ENCODE measurements around the gene CPEB4.

The CPEB4 gene

DNA sequence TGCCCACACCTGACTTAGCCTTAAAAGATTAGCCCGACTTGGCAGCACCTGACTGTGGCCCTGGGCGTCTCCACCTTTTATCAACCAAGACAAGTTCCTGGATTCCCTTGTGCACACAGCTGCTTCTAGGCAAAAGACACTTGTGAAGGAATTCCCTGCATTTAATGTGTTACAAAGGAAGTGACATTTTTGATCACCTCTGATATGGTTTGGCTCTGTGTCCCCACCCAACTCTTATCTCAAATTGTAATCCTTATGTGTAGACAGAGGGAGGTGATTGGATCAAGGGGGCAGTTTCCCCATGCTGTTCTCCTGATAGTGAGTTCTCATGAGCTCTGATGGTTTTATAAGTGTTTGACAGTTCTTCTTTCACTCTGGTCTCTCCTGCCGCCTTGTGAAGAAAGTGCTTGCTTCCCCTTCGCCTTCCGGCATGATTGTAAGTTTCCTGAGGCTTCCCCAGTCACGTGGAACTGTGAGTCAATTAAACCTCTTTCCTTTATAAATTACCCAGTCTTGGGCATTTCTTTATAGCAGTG, 2.6 kb upstream of the CPEB4 start:
- no peak for DNase-seq

DNA sequence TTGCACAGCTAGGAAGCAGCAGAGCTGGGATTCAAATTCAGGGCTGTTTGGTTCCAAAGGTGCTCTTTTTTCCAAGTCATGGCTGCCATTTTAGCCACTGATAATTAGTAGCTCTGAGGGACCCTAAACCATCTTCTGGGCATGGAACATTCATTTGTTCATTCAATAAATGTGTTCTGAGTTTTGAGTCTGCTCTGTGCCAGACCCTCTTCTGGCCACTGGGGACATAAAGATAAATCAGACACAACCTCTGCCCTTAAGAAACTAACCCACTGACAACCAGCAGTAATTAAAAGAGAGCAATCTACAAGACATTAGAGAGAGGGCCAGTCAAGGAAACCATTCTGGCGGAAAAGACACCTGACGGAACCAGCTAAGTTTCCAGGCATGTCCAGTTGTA, 2.0 kb upstream of the CPEB4 start:
- no peak for DNase-seq

DNA sequence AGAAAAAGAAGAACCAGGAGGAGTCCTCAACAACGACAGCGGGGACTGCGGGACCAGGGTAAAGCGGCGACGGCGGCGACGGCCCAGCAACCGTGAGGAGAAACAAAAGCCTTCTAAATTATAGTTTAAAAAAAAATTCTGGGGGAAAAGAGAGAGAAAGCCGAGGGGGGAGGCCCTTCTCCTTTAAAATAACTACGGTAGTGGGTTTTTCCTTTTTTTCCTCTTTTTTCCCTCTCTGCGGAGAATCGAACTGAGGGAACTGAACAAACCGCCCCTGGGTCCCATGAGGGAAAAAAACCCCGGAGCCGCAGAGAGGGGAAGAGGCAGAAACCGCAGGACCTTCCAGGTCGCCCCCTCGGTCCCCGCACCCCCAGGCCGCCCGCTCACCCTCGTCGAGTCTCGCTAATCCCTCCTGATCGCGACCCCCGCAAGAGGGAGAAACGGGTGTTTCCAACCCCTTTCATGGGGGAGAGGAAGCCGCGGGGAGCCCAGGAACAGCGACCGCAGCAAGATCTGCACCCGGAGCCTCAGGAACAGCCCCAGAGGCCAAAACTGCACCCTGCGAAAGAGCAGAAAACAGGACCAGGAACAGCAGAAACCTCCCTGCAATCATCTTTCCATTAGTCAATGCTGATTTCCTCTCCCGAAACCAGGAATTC, 453 bp downstream of the CPEB4 start:
- no peak for DNase-seq

DNA sequence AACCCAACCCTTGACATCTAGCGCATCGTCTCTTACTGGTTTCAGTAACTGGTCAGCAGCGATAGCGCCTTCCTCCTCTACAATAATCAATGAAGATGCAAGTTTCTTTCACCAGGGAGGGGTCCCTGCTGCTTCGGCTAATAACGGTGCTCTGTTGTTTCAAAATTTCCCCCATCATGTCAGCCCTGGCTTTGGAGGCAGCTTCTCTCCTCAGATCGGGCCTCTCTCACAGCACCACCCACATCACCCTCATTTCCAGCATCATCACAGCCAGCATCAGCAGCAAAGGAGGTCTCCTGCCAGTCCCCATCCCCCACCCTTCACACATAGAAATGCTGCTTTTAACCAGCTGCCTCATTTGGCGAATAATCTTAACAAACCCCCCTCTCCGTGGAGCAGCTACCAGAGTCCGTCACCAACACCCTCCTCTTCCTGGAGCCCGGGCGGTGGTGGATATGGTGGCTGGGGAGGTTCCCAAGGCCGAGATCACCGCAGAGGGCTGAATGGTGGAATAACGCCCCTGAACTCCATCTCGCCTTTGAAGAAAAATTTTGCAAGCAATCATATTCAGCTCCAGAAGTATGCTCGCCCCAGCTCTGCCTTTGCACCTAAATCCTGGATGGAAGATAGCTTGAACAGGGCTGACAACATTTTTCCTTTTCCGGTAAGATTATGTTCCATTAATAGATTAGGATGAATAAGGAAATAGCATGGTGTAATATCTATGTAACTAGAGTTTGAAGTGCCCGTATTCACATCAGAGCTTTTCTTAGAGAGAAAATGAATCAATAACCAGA, 2.2 kb downstream of the CPEB4 start:
- DNase-seq, result no peak

DNA sequence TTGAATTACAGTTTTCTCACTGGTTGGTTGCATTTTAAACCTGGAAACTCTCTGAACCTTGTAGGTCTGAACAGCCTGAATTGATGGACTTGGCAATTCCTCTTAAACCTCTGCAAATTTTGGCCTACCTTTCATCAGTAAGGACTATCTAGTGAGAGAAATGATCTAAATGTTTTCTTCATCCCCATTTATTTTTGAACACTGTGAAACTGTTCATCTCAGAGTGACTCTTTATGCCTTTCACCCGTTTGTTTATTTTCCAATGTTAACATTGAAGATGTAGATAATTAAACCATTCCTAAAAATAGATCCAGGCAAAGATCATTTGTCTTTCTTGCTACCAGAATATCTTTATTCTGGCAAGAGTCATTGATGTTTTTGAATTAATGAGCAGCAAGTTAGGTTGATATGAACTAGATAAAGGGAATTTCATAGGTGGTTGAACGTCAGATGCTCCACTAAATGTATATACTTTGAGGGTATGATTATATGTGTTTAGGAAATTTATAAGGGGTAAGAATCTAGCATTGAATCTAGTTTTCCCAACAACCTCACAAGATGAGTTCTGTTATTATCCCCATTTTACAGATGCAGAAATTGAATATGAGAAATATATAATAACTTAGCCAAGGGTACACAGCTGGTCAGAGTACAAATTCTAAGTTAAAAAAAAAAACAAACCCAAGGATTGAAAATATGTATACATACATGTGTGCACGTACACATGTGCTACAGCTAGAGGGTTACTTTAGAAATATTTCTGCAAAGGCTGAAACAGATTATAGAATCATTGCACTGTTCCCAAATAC, 3.4 kb downstream of the CPEB4 start:
- no peak for DNase-seq

DNA sequence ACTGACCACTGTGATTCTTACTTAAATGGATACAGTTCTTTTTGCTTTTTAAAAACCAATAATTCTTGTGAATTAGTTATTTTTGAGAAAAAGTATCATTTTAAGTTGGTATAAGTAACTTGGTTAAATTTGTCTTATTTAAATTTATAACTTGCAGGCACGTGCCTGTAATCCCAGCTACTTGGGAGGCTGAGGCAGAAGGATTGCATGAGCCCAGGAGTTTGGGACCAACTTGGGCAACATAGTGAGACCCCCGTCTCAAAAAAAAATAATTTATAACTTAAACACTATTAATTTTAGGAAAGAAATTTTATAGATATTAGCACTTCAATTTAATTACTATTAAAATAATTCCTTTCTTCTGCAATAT, 5.0 kb downstream of the CPEB4 start:
- no peak for DNase-seq

DNA sequence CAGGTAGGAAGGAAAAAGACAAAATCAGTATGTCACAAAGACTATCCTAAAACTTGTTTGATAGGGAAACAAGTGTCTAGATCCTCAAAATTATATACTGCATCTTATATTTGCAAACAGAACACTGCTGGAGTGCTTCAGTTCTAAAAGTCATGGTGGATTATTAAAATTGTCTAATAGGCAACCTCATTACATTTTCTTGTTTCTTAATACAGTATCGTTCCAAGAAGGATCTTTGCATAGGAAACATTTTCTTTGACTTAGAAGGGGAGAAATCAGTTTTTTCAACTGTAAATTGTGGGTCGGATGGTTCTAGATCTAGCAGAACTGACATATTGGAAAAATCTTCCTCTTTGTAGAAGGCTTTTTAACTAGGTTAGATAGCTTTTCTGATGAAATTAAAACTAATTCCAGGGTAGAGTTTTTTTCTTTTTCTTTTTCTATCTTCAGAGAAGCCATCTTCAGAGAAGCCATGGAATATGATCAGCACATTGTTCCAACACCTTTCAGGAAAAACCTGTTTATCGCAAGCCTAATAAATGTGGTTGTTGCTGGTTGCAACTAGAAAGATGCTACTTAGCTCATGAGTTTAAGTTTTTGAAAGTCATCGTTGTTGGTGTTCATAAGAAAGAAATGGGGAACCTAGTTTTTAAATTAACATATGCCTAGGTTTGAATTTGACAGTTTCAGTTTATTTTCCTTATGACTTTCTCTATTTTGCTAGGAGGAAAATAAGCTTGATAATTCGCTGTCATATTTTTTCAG, 7.4 kb downstream of the CPEB4 start:
- DNase-seq, result no peak

DNA sequence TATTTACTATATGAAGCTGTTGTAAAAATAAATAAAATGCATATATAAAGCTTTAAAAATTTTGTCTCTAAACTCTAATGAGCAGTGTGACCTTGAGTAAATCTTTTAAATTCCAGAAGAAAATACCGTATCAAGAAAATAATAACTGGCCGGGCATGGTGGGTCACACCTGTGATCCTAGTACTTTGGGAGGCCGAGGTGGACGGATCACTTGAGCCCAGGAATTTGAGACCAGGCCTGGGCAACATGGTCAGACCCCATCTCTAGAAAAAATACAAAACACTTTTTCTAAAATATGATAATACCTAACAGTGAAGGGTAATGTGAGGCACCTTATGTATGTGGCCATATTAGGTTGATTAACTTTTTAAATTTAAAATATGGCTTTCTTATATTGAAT, 8.5 kb downstream of the CPEB4 start:
- no peak for DNase-seq

DNA sequence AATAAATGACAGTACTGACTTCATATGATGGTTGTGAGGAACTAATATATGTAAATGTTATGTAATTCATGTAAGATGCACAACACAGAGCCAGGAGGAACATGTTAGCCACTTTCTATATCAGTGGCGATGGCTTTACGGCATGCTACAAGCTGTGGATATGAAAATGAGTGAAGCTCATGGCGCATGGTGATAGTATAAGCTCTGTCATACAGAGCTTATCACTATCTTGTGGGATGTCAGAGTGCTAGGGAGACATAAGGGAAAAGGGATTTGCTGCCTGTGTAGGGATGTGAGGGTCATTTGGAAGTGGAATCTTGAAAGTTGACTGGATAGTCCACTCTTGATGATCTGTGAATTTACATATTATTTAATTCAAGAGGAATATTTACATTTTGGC, 13.6 kb downstream of the CPEB4 start:
- DNase-seq, result no peak

DNA sequence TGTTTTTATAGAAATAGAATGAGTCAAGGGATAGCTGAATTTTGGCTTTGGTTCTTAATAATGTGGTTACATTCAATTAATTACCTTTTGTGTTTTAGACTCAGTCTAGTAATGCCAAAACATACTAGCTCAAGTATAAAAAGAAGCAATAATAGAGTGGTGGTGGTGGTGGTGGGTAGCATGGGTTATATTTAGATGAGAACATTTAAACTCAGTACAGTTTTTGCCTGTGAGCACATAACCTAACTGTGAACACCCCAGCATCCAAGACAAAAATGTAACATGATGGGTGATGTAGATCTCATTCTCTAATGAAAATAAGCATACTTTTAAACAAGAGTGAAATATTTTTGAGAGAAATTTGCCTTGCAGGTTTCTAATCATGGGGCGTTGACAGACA, 14.2 kb downstream of the CPEB4 start:
- DNase-seq, result no peak

DNA sequence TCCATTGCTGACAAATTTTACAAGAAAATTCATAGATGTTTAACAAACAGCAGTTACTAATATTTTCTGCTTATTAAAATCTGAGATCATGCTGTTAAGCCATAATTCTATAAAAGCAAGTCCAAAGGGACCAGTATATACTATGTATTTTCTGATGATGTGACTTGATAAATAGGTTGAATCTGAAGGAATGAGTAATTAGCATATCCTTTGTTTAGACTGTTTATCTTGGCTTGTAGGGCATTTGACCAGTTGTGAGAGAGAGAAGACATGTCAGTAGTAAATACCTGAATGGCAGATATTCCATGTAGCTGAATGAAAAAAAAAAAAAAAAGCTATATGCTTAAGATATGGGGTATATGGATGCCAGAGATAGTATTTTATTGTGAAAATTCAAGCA, 14.6 kb downstream of the CPEB4 start:
- DNase-seq, result no peak

DNA sequence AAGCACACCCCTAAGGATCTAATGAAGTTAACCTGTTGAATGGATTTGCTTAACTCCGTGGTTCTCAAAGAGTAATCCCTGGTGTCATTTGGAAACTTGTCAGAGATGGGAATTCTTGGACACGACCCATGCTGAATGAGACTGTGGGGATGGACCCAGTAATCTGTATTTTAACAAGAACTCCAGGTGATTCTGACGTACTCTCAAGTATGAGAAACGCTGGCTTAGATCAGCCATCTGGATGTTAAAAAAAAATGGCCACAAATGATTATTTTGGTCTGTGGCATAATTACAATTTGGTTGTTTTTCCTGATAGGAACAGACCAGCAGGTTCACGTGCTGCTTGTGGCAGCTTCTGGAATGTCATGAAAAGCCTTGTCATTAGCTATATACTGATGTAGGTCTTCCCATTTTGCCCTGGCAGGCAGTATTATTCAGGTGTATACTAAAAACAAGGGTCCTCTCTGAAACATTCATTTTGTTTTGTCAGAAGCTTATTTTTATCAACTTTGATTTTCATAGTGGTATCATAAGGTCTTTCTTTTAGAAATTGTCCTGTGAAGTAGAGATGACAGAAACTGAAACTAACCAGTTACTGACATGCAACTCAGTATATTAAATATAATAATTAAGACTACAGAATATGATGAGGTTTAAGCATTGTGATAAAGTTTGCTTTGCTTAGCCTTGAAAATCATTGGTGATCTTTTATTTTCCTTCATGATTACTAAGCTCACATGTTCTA, 15.4 kb downstream of the CPEB4 start:
- DNase-seq, result no peak

DNA sequence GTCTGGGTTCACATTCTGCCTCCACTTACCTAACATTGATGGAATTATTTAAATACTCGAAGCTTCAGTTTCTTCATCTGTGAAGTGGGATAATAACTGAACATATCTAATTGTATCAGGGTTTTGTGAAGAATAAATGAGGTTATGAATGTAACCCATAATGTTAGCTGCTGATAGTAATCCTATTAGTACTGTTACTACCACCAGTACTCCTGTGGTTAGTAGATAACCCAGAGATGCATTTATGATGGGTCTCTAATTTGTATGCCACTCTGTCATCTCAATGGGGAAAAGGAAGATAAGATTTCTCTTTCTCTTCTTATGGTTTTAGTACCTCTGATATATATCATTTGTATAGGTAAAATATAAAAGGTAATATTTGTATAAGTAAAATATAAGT, 16.0 kb downstream of the CPEB4 start:
- no peak for DNase-seq

DNA sequence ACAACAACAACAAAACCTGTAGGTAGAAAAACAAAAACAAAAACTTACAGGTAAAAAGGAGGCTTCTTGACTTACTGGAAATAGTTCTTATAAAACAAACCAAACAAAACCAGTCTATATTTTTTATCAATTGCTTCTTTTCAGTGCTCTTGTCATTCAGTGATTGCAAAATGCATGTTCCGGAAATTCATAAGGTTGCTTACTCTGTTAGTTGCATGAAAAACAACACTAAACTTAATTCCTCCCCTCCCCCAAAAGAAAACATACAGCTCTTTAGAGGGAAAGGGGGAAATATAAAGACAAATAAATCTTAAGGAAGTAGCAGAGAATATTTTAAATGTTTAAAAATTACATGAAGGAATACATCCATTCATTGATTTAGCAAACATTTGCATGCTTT, 19.1 kb downstream of the CPEB4 start:
- no peak for DNase-seq

DNA sequence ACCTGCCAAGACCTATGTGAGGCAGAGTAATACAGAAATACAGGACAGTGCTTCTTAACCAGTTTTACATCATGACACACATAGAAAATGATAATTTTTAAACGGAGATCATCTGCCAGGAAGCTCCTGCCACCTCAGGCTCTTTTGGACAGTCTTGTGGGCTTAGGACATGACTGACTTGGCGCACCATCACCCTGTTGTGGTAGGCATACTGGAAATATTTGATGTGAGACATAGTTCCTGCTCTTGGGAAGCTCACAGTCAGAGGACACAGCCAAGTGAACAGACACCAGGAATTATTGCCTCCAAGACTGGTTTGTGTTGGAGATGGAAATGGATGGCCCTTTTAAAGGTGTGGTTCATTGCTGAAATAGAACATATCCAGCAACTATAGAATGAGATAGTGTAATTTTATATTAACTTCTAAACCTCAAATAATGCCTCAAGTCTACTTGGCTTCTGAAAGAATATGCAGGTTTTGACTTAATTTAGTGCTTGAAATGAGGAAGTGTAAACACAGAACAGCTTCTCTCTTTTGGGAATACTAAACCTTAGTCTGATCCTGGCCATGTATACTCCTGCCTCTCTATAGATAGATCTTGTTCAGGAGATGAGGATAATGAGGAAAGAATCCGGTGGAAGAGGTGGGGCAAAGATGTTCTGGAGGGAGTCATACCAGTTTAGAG, 19.7 kb downstream of the CPEB4 start:
- no peak for DNase-seq

DNA sequence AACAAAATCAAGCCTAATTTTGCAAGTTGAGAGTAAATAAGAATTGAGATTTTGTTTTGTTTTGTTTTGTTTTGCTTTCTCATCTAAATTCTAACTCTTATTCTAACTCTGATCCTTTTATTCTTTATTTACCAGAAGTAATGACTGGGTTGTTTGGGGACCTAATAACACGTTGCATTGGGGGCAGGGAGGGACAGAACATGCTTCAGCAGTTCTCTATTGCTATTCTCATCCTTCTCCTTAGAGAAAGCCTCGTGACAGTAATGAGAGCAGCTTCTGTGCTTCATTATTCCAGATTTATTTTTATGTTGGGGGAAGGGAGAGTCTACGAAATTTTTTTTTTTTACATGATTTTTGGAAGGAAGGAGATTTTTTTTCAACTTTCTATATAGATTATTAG, 21.1 kb downstream of the CPEB4 start:
- no peak for DNase-seq

DNA sequence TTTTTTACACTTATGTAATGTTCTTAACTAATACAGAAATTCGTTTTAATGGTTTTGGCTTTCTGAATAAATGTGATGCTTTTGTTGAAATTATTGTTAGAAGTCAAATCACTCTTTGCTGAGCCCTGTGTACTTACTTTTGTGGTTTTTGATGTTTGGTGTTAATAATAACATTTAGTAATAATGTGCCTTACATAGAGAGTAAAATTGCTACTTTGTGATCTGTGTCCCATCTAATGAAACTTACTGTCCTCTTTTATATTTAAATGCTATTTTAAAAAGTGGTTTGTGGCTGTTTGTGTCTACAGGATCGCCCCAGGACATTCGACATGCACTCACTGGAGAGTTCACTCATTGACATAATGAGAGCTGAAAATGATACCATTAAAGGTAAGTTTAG, 22.1 kb downstream of the CPEB4 start:
- DNase-seq, result no peak

DNA sequence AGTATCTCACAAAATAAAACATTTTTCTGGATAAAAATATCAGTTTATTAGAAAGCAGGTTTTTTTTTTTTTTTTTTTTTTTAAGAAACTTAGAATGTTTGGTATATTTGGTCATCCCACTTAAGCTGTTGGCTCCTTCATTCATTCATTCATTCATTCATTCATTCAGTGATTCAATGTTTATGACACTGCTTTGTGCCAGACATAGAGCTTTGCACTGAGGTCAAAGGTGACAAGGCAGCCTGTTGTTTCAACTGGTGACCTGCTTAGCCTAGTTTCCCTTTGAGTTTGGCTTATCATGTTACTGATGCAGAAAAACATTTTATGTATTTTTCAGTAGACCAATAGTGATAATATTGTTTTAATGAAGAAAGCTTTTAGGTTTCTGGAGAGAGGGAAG, 23.5 kb downstream of the CPEB4 start:
- no peak for DNase-seq

DNA sequence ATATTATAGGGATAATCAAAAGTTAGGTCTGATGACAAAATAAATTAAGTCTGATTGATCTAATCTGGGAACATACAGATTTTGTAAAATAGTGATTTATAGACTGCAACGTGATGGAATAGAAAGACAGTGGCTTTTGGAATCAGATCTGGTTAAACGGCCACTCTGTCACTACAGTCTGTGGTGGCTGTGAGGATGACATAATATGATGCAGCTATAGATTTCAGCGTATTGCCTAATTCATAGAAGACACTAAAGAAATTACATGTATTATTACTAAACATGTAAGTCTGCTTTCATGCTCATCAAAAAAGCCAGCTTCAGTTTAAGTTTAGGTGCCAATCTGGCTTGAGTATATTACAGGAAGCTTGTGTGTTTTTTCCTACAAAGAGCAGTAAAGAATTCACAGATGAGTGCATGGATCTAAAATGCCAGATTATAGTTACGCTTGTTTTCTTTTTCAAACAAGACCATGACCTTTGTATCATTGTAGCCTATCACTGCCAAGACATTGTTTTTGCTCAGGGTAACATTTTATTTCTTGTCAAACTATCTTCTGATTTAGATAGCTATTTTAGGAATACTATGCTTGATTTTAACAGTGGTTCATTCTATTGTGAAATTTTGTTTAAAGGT, 25.7 kb downstream of the CPEB4 start:
- no peak for DNase-seq

DNA sequence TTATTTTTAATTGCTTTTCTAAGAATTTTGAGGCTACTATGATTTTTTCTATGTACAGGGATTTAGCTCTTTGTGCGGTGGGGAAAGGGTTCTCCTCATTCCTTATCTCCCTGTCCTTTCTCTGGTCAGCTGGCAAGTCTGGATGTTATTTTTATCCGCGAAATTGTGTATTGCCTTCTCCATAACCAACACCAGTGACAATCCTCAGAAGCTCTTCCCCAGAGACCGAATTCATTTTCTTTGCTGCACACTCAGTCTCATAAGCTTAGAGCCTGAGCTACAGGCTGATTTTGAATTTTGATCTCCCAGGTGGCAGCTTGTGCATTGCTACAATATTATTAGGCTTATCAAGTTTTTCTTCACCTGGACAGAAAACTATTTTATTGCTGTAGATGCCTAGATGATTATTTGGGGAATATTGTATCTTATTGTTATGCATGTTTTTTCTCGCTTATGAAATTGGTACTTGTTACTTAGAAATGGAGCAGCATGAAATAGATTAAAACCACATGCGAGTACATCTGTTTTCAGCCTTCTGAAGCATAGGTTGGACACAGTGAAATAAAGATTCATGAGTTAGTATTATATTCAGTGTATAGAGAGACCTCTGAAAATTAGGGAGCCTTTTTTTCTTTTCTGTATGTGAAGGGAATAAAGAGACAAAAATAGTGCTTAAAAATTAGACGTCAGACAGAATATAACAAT, 27.3 kb downstream of the CPEB4 start:
- no peak for DNase-seq
